Posterior vena cava (tissue), 2 donors: Measurements from ENCODE around the gene GPR152. TPM values are rescaled to one million over a fixed set of nuclear protein-coding genes. Genes with fewer than 3 reads are reported as not detected.
A peak's percentile ranks its signal among the peaks of the same experiment; 100 is the strongest.
"Not testable (repeated sequence)": the region's sequence is repeated elsewhere in the genome, so short reads cannot be mapped to it uniquely, and the experiment has no call there.

Source experiments
- DNase-seq: peaks from one replicate; pipeline ENCODE4 v3.0.0-alpha.2; 2020; ENCODE audit warnings: low spot score
- intact Hi-C, 2 donors: fragments of 100-400 bp; cut with DNase I; formaldehyde crosslinking; loops; one replicate each; pipeline versions ENCODE4 v1.14.1 to v1.14.2; 2022 to 2023
- total RNA-seq, 2 donors: library from RNA; stranded (reverse); fragmentation: NEBNext Ultra II Directional; extraction: Animal tissue kit (Norgen Biotek cat#: 25700); gene quantifications; one replicate each; pipeline ENCODE4 v1.2.1, GENCODE V29; 2021
- donor health status: DM: yes; HTN: yes; CAD: no.
- donor health status: DM: yes; HTN: yes; CAD: no.

The GPR152 gene
- total RNA-seq, 2 donors from 2014 or later, result not detected

DNA sequence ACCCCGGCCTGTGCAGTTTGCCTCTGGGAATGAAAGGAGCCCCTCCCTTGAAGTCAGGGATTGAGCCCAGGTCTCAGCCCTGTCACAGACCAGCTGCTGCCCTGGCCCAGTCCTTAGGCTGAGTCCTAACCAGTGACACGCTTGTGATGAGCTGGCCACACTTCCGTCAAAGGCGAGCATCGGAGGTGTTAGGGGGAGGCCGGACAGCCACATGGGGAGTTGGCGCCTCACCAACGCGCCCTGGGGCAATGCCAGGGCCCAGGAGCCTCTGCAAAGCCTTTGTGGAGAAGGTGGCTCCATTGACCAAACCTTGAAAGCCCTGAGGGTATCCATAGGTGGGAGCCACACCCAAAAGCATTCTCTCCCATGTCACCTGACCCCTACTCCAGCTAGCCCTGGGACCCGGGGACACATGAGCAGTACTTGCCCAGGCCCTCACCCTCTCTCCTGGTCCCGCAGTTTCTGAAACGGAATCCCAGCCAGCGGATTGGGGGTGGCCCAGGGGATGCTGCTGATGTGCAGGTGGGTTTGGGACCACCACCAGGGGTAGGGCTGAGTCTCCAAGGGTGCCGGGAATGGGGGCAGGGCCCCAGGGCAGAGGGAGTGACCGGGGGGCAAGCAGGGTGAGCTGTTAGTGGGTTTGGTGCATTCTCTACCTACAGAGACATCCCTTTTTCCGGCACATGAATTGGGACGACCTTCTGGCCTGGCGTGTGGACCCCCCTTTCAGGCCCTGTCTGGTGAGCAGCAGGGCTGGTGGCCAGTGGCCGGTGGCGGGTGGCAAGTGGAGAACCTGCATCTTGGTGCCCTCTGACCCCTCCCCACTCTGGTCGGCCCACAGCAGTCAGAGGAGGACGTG is 18.8 kb downstream of the GPR152 start:
- DNase-seq, result no peak
- intact Hi-C loops, result no loop called here

DNA sequence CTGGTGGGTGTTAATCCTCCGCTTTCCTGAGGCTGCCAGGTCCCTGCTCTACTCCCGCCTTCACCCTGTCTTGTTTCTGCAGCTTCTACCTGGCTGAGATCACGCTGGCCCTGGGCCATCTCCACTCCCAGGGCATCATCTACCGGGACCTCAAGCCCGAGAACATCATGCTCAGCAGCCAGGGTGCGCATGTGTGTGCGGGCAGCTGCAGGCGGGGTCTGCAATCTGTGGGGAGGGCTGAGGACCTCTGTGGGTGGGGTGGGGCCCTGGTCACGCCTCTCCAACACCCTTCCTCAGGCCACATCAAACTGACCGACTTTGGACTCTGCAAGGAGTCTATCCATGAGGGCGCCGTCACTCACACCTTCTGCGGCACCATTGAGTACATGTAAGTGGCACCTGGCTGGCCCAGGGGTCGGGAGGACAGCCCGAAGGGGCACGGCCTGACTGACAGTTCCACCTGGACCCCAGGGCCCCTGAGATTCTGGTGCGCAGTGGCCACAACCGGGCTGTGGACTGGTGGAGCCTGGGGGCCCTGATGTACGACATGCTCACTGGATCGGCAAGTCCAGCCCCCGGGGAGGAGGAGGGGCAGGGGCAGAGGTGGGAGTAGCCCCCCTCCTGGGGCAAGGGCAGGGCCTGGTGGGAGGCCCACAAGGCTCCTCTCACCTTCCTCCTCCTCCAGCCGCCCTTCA is 19.7 kb downstream of the GPR152 start:
- DNase-seq, result no peak
- intact Hi-C loops, result no loop called here

DNA sequence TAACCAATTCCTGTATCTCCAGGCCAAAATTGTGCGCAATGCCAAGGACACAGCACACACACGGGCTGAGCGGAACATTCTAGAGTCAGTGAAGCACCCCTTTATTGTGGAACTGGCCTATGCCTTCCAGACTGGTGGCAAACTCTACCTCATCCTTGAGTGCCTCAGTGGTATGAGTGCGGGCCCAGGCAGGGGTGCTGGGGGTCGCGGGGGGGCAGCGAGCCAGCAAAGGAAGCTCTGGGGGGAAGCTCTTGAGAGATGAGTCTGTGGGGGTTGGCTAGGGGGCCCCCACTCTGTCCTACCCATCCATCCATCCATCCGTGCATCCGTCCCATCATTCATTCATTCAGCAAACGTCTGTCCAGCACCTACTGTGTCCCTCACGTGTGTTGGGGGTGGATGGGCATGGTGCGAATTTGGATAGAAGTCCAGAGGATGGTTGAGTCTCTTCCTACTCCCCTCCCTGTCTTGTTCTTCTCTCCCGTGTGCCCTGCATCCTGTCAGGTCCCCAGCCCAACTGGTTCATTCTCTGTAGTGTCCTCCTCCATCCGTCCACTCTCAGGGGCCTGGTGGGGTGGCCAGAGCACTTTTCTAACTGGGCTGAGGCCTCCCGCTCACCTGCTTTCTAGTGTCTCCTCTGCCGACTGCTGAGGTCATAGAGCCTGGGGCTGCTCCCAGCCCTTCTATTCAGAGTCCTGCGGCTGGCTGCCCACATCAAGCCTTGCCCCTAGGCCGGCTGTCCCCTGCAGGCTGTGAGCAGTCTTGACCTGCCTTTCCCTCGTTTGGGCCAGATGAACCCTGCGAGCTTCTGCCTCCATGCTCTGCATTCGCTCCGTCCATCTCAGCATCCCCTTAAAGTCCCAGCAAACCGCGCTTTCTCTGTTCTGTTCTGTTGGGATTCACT is 20.9 kb downstream of the GPR152 start:
- DNase-seq, result no peak
- intact Hi-C loops, result no loop called here

DNA sequence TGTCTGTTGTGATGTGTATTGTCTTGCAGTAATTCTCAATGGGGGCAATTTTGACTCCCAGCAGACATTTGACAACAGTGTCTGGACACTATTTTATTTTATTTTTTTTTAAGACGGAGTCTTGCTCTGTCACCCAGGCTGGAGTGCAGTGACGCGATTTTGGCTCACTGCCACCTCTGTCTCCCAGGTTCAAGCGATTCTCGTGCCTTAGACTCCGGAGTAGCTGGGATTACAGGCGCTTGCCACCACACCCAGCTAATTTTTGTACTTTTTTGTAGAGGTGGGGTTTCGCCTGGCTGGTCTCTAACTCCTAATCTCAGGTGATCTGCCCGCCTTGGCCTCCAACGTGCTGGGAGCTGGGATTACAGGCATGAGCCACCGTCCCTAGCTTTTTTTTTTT is 22.8 kb downstream of the GPR152 start:
- intact Hi-C loops, result no loop called here
- no peak for DNase-seq

DNA sequence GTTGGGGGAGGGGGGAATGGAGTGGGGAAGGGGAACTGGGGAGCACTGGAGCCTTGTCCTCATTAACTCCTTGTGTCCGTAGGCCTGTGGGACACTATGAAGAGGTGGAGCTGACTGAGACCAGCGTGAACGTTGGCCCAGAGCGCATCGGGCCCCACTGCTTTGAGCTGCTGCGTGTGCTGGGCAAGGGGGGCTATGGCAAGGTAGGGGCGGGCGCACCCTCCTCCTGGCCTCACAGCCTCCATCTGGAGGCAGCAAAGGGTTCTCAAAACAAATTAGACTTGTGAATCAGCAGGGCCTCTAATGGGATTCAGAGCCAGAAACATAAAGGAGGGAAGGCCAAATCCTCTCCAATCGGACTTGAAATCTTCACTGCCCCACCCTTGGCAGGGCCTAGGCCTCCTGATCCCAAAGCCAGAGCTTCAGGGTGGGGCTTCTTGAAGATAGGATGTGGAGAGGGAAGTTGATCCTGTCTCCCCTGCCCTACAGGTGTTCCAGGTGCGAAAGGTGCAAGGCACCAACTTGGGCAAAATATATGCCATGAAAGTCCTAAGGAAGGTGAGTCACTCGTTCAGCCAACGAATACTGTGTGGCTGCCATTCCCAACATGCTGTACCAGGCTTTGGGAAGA is 23.4 kb downstream of the GPR152 start:
- intact Hi-C loops, result no loop called here
- no peak for DNase-seq

DNA sequence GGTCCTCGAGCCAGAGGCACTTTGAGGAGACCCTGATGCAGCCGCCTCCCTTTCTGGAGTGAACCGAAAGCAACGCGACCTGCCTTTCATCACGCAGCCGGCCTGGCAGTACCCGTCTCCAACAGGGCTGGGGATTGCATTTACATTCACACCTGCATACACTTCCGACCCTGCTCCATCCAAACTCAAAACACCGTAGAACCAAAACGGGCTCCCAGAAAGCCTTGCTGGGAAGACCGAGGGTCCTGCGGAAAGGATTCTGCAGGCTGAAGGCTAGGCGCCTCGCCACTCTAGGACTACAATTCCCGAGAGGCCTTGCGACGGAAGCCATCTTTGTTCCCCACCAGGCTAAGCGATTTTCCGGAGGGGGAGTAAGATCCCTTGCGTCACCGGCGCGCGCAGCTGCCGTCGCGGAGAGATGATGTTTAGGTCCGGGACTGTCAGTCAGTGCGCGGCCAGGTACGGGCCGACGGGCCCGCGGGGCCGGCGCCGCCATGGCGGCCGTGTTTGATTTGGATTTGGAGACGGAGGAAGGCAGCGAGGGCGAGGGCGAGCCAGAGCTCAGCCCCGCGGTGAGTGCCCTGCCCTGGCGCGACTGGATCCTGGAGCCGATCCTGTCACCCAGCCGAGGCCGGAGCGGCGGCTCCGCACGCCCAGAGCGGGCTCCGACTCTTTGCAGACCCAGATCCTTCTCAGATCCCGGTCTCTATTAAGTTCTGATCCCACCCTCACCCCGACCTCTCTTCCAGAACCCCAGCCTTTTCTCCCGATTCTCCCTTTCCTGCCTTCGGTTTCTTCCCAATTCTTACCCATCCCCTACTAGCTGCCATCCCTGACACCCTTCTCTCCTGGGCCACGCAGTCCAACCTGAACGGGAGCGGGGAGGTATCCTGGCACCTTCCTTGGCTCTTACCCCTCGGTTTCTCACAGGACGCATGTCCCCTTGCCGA is 24.2 kb downstream of the GPR152 start, which contains the start of gene RPS6KB2:
Gene RPS6KB2, plus strand, starts transcription at position 443 of the 950 bp plus-strand sequence. Its CDS starts 52 bp downstream, at position 495.
- intact Hi-C loops, result no loop called here
- peak; percentile 100 for DNase-seq

DNA sequence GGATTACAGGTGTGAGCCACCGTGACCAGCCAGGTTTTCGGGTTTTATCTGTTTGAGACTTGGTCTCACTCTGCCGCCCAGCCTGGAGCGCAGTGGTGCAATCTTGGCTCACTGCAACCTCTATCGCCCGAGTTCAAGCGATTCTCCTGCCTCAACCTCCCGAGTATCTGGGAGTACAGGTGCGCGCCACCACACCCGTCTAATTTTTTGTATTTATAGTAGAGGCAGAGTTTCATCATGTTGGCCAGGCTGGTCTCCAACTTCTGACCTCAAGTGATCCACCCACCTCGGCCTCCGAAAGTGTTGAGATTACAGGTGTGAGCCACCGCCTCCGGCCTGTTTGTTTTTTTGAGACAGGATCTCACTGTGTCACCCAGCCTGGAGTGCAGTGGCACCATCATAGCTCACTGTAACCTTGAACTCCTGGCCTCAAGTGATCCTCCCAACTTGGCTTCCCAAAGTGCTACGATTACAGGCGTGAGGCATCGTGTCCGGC is 25.1 kb downstream of the GPR152 start:
- intact Hi-C loops, DNase-seq: not testable (repeated sequence)

DNA sequence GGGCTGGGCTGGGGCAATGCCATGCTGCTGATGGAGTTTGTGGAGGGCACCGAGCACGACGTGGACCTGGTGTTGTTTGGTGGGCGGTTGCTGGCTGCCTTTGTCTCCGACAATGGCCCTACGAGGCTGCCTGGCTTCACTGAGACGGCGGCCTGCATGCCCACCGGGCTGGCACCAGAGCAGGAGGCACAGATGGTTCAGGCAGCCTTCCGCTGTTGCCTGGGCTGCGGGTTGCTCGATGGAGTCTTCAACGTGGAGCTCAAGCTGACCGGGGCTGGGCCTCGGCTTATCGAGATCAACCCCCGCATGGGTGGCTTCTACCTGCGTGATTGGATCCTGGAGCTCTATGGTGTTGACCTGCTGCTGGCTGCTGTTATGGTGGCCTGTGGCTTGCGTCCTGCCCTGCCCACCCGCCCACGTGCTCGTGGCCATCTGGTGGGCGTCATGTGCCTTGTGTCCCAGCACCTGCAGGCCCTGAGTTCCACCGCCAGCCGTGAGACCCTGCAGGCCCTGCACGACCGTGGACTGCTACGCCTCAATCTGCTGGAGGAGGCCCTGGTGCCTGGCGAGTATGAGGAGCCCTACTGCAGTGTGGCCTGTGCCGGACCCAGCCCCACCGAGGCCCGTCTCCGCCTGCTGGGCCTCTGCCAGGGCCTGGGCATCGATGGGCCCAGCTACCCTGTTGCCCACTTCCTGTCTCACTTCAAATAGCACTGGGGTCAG is 28.5 kb downstream of the GPR152 start:
- intact Hi-C loops, result no loop called here
- DNase-seq, result no peak

DNA sequence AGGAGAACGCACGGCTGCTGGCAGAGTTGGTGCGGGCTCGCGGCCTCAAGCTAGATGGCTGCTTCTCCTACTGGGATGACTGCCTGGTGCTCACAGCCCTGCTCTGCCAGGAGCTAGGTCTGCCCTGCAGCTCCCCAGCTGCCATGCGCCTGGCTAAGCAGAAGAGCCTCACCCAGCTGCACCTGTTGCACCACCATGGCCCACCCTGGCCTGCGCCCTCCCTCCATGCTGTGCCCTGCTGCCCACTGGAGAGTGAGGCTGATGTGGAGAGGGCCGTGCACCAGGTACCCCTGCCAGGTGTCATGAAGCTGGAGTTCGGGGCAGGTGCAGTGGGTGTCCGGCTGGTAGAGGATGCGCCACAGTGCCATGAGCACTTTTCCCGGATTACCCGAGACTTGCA is 29.1 kb downstream of the GPR152 start:
- DNase-seq, result no peak
- intact Hi-C loops, result no loop called here

DNA sequence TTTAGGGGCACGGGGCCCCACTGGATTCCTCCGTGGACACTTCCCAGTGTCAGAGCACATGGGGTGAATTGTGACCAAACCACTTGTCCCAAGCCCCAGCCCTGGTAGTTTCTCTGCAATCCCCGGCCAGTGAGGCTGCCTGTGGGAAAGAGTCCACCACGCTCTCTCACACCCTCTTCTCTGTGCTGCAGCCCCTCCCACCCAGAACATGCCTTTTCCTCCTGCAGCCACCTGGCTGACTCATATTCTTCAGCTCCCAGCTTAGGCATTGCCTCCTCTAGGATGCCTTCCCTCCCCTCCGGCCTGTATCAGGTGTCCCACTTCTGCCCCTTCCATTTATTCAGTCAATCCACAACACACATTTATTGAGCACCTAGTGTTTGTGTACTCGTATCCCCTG is 29.6 kb downstream of the GPR152 start:
- intact Hi-C loops, result no loop called here

DNA sequence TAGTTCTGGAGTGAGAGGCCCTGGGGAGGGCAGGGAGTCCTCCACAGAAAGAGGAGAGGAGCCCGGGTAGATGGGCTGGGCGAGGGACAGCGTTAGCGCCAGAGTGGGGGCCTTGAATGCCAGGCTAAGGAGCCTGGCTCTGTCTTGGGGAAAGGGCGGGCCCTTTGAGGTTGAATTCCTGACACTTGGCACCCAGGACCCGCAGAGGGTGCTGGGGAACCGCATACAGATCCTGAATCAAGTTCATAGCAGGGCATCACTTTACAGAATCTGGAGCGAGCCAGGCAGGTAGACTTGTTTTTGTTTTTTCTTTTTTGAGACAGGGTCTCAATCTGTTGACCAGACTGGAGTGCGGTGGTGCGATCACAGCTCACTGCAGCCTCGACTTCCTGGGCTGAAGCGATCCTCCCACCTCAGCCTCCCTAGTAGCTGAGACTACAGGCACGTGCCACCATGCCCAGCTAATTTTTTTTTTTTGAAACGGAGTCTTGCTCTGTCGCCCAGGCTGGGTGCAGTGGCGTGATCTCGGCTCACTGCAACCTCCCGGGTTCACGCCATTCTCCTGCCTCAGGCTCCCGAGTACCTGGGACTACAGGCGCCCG is 31.0 kb downstream of the GPR152 start:
- intact Hi-C loops, result no loop called here
- no peak for DNase-seq

More for the DNA sequence above, 29.6 kb downstream of the GPR152 start:
- DNase-seq, result no peak

DNA sequence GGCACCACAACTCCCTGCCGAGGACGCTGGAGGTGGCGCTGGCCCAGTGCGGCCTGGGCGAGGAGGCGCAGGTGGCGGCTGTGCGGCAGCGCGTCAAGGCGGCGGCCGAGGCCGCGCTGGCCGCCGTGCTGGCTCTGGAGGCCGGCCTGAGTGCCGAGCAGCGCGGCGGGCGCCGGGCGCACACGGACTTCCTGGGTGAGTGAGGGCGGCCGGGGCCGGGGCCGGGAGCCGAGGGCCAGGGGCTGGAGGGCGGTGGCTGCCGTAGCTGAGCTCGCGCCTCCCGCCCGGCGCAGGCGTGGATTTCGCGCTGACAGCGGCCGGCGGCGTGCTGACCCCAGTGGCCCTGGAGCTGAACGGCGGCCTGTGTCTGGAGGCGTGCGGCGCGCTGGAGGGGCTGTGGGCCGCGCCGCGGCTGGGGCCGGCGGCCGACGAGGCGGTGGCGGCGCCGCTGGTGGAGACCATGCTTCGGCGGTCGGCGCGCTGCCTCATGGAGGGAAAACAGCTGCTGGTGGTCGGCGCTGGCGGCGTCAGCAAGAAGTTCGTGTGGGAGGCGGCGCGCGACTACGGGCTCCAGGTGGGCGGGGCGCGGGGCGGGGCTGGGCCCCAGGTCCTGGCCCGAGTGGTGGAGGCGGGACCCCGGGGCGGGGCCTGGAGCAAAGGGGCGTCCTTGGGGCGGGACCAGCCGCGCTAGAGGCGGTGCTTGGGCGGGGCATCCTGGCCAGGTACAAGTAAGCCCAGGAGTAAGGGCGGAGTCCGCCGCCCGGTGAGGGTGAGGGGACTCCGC is 31.7 kb downstream of the GPR152 start:
- peak; percentile 98 for DNase-seq
- intact Hi-C loops, result no loop called here

DNA sequence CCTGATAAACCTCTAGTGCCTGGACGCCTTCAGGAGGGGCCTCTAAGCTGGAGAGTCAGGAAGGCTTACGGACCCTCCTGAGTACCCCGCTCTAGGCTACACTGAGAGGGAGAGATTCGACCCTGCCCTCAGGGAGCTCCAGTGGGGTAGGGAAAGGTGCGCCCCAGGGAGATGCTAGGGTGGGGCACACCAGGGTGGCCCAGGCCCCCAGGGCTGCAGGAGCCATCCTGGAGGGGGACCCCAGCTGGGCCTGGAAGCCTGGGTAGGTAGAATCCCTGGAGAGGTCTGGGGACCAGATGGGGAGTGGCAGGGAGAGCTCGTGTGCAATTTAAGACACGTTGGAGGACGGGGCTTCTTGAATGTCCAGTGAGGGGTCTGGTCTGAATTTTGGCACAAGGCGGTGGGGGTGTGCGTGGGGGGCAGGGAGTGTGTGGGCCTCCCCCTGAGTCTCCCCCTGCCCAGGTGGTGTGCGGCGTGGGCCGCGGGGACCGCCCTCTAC is 32.3 kb downstream of the GPR152 start:
- DNase-seq, result no peak
- intact Hi-C loops, result no loop called here

DNA sequence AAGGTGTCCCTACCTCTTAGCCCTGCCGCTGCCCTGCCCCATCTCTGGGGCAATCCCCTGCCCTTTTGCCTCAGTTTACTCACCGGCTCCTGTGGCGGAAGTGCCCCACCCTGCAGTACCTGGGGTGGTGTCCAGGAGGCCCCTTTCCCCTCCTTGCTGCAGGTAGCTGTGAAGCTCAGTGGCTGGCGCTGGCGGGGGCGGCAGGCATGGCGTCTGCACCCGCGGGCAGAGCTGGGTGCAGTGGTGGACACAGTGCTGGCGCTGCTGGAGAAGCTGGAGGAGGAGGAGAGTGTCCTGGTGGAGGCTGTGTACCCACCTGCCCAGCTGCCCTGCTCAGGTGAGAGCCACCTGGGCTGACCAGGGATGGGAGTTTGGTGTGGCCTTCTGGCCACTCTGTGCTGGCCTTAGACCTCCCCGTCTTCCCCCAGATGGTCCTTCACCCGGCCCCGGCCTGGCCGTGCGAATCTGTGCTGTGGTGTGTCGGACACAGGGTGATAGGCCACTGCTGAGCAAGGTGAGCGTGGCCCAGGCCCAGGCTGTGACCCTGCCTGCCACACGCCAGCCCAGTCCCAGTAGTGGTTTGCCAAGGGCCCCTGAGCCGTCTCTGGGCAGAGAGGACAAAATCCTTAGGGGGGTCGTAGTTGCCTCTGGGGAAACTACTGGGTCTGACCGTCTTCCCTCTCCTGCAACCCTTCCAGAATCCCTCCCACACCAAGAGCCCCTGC is 33.0 kb downstream of the GPR152 start:
- DNase-seq, result no peak
- intact Hi-C loops, result no loop called here
